ENCODE data around the gene EFCAB12. TPM values are rescaled to one million over a fixed set of nuclear protein-coding genes. Genes with fewer than 3 reads are reported as not detected.

The EFCAB12 gene
- under 1 TPM; 0.34 to 0.72 (median 0.42) TPM for total RNA-seq
- 0.29 TPM for polyA plus RNA-seq
- long read RNA-seq, donor 1, partial matches to known transcripts: 1 of 2 reads
- long read RNA-seq, donor 1, other reads (novel, unspliced or antisense): 1 of 2 reads
- long read RNA-seq, donor 2: 0 reads
- long read RNA-seq, donor 3, partial matches to known transcripts: 0 of 2 reads
- long read RNA-seq, donor 3, other reads (novel, unspliced or antisense): 1 of 2 reads
- long read RNA-seq, donor 4: 0 reads

DNA sequence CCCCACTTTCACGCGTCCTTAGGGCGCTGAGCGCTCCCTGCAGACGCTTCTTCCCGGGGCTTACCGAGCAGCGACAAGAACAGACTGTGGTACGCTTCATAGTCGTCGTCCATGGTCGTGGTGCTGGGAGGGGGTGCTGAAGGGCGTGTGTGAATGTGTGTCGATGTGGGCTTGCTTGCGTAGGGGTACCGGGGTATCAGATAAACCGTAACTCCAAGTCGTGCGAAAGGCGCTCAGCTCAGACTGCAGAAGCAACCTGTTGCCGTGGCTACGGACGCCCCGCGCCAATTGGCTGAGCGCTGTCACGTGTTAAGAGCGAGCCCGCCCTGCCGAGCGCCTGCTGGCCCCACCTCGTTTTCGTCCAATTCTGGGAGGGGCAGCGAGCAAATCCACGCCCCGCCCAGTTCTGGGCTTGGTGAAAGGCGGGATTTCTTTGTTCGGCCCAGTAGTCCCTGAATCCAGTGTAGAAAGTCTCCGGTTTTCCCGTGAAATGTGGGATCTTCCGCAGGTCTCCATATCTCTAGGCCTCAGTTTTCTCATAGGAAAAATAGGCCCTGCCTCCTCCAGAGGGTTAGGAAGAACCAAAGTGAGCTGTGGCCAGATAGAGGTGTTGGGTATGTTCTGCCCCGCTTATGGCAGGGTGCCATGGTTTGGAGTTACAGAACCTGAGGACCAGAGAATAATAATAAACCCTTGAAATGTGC is at the start of gene EFCAB12:
Gene EFCAB12 (minus strand): TSS at position 261 of the 704 bp plus-strand sequence. CDS start 148 bp downstream, at position 113.
- no peak within 1 kb of the TSS for H3K27ac ChIP-seq (ENCODE audit: low read length)
- peak within 1 kb of the TSS; percentile 27 for H3K4me3 ChIP-seq (ENCODE audit: low read length)
- ATAC-seq (peak; percentile 97 to 98), DNase-seq (peak; percentile 97 to 99 (median 99))
- intact Hi-C loops (cut with DNase I): no loop called here
- no peaks in the 10 kb centered on the region for H3K9me3 ChIP-seq (ENCODE audit: control insufficient read depth, low read length)
- peaks cover 2% of the 10 kb centered on the region for H3K4me1 ChIP-seq (ENCODE audit: control insufficient read depth, insufficient read depth, low read length)
- WGBS: 3% methylated on average over 42 of the region's 42 CpGs
- no peaks in the 10 kb centered on the region for H3K27me3 ChIP-seq (ENCODE audit: control insufficient read depth, insufficient read depth)

DNA sequence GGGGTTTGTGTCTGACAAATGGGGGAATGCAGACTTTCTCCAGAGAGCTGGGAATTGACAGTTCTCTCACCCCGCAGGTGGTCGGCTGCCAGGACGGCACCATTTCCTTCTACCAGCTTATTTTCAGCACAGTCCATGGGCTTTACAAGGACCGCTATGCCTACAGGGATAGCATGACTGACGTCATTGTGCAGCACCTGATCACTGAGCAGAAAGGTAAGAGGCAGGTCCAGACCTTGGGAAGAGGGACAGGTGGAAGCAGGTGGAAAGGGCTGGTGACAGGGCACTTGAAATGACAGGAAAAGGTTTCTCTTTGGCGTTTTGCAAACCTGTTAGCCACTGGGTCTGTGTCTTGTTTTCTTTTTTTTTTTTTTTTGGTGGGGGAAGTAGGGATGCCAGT is 48.1 kb upstream of the EFCAB12 start:
- WGBS: 93% methylated on average over 6 of the region's 6 CpGs
- H3K4me1 ChIP-seq (ENCODE audit: control insufficient read depth, insufficient read depth, low read length): peaks cover 1% of the 10 kb centered on the region
- H3K27me3 ChIP-seq (ENCODE audit: control insufficient read depth, insufficient read depth): no peaks in the 10 kb centered on the region
- DNase-seq (no peak), ATAC-seq (no peak)
- no peak overlapping the region for H3K27ac ChIP-seq (ENCODE audit: low read length)
- H3K9me3 ChIP-seq (ENCODE audit: control insufficient read depth, low read length): no peaks in the 10 kb centered on the region
- intact Hi-C loops (cut with DNase I): no loop called here
- H3K4me3 ChIP-seq (ENCODE audit: low read length): no peak overlapping the region

DNA sequence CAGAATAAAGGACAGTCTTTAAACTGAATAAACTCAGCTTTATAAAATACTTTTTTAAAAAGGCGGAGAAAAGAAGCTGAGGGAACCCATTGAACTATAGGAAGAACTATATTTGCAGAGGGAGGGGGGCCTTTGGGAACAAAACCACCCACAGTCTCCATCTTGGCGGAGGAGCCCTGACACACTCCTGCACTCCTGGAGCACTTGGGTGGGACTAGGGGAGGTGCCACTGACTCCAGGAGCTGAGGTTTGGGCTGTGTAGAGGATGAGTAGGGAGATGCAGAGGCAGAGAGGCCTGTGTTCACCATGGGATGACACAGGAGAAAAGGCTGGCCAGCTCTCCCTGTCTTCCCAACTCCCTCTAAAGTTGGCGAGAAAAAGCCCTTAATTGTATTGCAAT is 47.4 kb upstream of the EFCAB12 start:
- H3K27ac ChIP-seq (ENCODE audit: low read length): no peak overlapping the region
- ATAC-seq (no peak), DNase-seq (no peak)
- H3K9me3 ChIP-seq (ENCODE audit: control insufficient read depth, low read length): no peaks in the 10 kb centered on the region
- WGBS: 96% methylated on average over 3 of the region's 3 CpGs
- no peak overlapping the region for H3K4me3 ChIP-seq (ENCODE audit: low read length)
- H3K27me3 ChIP-seq (ENCODE audit: control insufficient read depth, insufficient read depth): no peaks in the 10 kb centered on the region
- H3K4me1 ChIP-seq (ENCODE audit: control insufficient read depth, insufficient read depth, low read length): peaks cover 3% of the 10 kb centered on the region
- intact Hi-C loops (cut with DNase I): no loop called here

DNA sequence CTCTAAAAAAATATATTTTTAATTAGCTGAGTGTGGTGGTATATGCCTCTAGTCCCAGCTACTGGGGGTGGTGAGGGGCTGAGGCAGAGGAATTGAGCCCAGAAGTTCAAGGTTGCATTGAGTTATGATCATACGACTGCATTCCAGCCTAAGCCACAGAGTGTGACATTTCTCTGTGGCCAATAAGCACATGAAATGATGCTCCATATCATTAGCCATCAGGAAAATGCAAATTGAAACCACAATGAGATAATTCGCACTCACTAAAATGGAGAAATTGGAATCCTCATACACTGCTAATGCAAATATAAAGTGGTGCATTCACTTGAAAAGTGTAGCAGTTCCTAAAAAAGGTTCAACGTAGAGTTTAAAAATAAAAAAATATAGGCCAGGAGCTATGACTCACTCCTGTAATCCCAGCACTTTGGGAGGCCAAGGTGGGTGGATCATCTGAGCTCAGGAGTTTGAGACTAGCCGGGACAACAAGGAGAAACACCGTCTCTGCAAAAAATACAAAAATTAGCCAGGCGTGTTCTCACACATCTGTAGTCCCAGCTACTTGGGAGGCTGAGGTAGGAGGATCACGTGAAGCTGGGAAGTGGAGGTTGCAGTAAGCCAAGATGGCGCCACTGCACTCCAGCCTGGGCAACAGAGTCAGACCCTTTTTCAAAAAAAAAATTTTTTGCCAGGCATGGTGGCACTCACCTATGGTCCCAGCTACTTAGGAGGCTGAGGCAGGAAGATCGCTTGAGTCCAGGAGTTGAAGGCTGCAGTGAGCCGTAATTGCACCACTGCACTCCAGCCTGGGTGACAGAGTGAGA is 46.8 kb upstream of the EFCAB12 start:
- 96% methylated on average over 10 of the region's 10 CpGs for WGBS
- no peak for ATAC-seq
- Histone ChIP-seq H3K4me1 (ENCODE audit: control insufficient read depth, insufficient read depth, low read length) (peaks cover 3% of the 10 kb centered on the region), H3K27ac (ENCODE audit: low read length) (no peak overlapping the region), H3K27me3 (ENCODE audit: control insufficient read depth, insufficient read depth) (no peaks in the 10 kb centered on the region), H3K4me3 (ENCODE audit: low read length) (no peak overlapping the region), H3K9me3 (ENCODE audit: control insufficient read depth, low read length) (no peaks in the 10 kb centered on the region)
- intact Hi-C loops (cut with DNase I): no loop called here
- DNase-seq: no peak

DNA sequence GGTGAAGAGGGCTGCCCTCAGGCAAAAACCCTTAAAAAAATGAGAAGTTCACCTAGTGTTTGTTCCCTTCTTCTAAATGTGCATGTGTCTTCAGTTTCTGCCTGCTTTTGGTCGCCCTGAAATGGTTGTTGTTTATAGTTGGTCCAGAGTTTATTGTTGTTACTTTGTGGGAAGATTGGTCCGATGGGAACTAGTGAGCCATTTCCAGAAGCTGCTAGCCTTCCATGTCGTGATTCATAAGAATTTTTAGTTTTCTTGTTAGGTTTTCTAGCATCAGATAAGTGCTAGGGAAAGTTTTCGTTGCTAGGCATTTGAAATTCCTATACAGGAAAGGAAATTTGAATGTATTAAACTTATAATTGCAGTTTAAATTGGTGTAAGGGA is 45.3 kb upstream of the EFCAB12 start:
- ATAC-seq (no peak), DNase-seq (no peak)
- intact Hi-C loops (cut with DNase I): no loop called here
- H3K4me3 ChIP-seq (ENCODE audit: low read length): no peak overlapping the region
- H3K27ac ChIP-seq (ENCODE audit: low read length): no peak overlapping the region
- H3K27me3 ChIP-seq (ENCODE audit: control insufficient read depth, insufficient read depth): no peaks in the 10 kb centered on the region
- WGBS: 84% methylated on average over 4 of the region's 4 CpGs
- no peaks in the 10 kb centered on the region for H3K9me3 ChIP-seq (ENCODE audit: control insufficient read depth, low read length)
- peaks cover 8% of the 10 kb centered on the region for H3K4me1 ChIP-seq (ENCODE audit: control insufficient read depth, insufficient read depth, low read length)

DNA sequence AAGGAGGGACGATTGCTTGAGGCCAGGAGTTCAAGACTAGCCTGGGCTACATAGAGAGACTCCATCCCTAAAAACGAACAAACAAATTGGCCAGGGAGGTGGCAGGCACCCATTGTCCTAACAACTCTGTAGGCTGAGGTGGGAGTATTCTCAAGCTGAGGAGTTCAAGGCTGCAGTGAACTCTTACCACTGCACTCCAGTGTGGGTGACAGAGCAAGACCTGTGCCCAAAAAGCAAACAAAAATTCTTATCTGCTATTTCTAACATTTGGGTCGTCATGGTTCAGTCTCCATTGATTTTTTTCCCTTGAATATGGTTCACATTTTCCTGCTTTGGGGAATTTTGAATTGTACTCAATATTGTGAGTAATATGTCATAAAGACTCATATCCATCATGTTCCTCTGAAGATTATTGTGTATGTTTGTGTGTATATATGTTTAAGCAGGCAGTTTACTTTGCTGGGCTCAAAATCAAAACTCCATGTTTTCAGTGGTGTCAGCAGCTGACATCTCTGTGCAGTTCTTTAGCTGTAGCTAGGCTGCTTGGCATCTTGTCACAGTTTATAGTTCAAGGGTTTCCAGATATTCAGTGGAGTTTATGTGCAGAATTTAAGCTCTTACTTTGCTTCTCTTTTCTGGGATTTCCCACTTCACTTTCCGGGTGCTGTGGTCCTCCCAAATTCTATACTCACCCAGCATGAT is 44.8 kb upstream of the EFCAB12 start:
- Histone ChIP-seq H3K4me3 (ENCODE audit: low read length) (no peak overlapping the region), H3K9me3 (ENCODE audit: control insufficient read depth, low read length) (no peaks in the 10 kb centered on the region), H3K4me1 (ENCODE audit: control insufficient read depth, insufficient read depth, low read length) (peaks cover 8% of the 10 kb centered on the region), H3K27ac (ENCODE audit: low read length) (no peak overlapping the region), H3K27me3 (ENCODE audit: control insufficient read depth, insufficient read depth) (no peaks in the 10 kb centered on the region)
- intact Hi-C loops (cut with DNase I): no loop called here
- DNase-seq (no peak), ATAC-seq (no peak)
- WGBS: 80% methylated on average over 4 of the region's 4 CpGs

DNA sequence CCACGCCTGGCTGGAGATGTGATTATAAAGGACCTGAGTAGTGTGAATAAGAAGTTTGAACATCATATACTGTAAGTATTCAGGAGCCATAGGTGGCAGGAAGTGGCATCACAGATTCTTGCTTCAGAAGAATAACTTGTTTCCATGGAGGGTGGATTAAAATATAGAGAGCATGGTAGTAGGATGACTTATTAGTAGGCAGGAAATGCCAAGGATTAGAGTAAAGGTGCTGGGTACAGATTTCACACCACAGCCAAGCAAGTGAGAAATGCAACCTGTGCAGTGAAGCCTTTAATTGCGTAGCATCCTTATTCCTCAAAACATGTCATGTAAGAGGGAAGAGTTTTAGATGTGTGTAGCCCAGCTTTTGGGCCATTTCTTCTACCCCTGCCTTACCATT is 42.4 kb upstream of the EFCAB12 start:
- Histone ChIP-seq H3K4me3 (ENCODE audit: low read length) (no peak overlapping the region), H3K27me3 (ENCODE audit: control insufficient read depth, insufficient read depth) (no peaks in the 10 kb centered on the region), H3K27ac (ENCODE audit: low read length) (no peak overlapping the region), H3K4me1 (ENCODE audit: control insufficient read depth, insufficient read depth, low read length) (peaks cover 8% of the 10 kb centered on the region), H3K9me3 (ENCODE audit: control insufficient read depth, low read length) (no peaks in the 10 kb centered on the region)
- WGBS: 97% methylated on average over 2 of the region's 2 CpGs
- DNase-seq (no peak), ATAC-seq (no peak)
- intact Hi-C loops (cut with DNase I): no loop called here

DNA sequence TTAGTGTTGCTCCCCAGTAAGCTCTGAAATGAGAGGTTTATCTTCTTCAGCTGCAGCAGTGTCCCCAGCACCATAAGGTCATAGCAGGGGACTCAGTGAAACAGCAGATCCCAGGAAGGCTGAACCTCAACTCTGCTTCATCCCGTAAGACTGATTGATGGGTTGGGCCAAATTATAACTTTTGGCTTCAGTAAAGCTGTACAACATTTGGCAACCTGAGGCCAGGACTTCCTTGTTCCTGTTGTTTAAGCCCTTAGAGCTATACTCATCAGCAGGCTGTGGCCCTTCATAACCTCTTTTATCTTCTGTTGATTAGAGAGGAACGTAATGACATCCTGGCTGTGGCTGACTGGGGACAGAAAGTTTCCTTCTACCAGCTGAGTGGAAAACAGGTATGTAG is 40.6 kb upstream of the EFCAB12 start:
- H3K4me1 ChIP-seq (ENCODE audit: control insufficient read depth, insufficient read depth, low read length): peaks cover 8% of the 10 kb centered on the region
- intact Hi-C loops (cut with DNase I): no loop called here
- no peak overlapping the region for H3K4me3 ChIP-seq (ENCODE audit: low read length)
- 26% methylated on average over 2 of the region's 2 CpGs for WGBS
- H3K27me3 ChIP-seq (ENCODE audit: control insufficient read depth, insufficient read depth): no peaks in the 10 kb centered on the region
- peak overlapping the region; percentile 84 for H3K27ac ChIP-seq (ENCODE audit: low read length)
- DNase-seq: no peak
- peak; percentile 86 to 93 for ATAC-seq
- no peaks in the 10 kb centered on the region for H3K9me3 ChIP-seq (ENCODE audit: control insufficient read depth, low read length)

DNA sequence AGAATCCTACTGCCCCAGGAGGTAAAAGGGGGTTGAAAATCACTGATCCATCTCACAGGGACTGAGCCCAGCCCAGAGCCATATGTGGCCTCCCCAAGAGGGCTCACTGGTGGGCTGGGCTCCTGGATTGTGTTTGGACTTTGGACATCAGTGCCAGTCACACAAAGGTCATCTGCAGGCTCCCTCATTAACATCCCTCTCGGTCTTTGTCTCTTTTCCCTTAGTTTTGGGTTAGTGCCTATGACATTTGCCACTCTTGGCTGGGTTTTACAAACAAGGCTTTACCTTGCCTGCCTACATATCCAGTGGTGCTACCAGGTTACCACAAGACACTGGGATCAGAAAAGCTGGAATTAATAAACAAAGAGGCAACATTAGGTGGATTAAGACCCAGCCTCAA is 39.5 kb upstream of the EFCAB12 start:
- intact Hi-C loops (cut with DNase I): no loop called here
- no peak overlapping the region for H3K27ac ChIP-seq (ENCODE audit: low read length)
- no peak for ATAC-seq

DNA sequence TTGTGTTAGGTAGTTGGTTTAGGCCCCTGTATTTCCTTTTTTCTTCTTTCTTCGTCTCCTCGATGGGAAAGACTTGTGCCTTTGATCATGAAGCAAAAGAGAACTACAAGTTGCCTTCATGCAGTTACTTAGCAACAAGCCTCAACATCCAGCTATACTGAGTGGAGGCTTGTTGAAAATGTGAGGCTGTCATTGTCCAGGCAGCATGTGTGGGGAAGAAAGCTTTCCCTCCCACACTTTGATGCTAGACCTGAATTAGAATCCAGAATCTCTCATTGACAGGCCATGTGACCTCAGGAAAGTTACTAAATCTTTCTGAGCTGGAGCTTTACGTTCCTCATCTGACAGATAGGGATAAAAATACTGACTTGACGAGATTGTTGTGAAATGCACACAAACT is 35.3 kb upstream of the EFCAB12 start:
- intact Hi-C loops (cut with DNase I): no loop called here
- H3K9me3 ChIP-seq (ENCODE audit: control insufficient read depth, low read length): no peaks in the 10 kb centered on the region
- WGBS: 74% methylated on average over 4 of the region's 4 CpGs
- no peaks in the 10 kb centered on the region for H3K27me3 ChIP-seq (ENCODE audit: control insufficient read depth, insufficient read depth)
- no peak for ATAC-seq
- no peak for DNase-seq
- H3K4me1 ChIP-seq (ENCODE audit: control insufficient read depth, insufficient read depth, low read length): no peaks in the 10 kb centered on the region
- no peak overlapping the region for H3K27ac ChIP-seq (ENCODE audit: low read length)
- no peak overlapping the region for H3K4me3 ChIP-seq (ENCODE audit: low read length)

More for the DNA sequence above, 39.5 kb upstream of the EFCAB12 start:
- peaks cover 7% of the 10 kb centered on the region for H3K4me1 ChIP-seq (ENCODE audit: control insufficient read depth, insufficient read depth, low read length)
- no peak for DNase-seq
- no peak overlapping the region for H3K4me3 ChIP-seq (ENCODE audit: low read length)
- 80% methylated on average over 1 of the region's 1 CpG for WGBS
- H3K9me3 ChIP-seq (ENCODE audit: control insufficient read depth, low read length): no peaks in the 10 kb centered on the region
- H3K27me3 ChIP-seq (ENCODE audit: control insufficient read depth, insufficient read depth): no peaks in the 10 kb centered on the region

DNA sequence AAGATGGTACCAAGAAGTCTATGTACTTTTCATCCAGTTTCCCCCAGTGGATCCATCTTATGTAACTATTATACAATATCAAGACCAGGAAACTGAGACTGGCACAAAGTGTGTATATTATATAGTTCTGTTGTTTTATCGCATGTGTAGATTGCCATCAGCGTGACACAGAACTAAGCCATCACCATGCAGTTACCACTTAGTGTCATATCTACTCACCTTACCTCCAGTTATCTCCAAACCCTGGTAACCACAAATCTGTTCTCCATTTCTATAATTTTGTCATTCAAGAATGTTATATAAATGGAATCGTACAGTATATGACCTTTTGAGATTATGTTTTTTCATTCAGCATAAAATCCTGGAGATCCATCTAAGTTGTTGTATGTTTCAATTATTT is 34.7 kb upstream of the EFCAB12 start:
- Histone ChIP-seq H3K4me1 (ENCODE audit: control insufficient read depth, insufficient read depth, low read length) (no peaks in the 10 kb centered on the region), H3K27ac (ENCODE audit: low read length) (no peak overlapping the region), H3K27me3 (ENCODE audit: control insufficient read depth, insufficient read depth) (no peaks in the 10 kb centered on the region), H3K9me3 (ENCODE audit: control insufficient read depth, low read length) (no peaks in the 10 kb centered on the region), H3K4me3 (ENCODE audit: low read length) (no peak overlapping the region)
- ATAC-seq: no peak
- WGBS: 93% methylated on average over 3 of the region's 3 CpGs
- intact Hi-C loops (cut with DNase I): no loop called here
- no peak for DNase-seq

Data from right cardiac atrium (tissue), 5 donors.